ENCODE results near the gene ALPK1.

ALPK1 gene

DNA sequence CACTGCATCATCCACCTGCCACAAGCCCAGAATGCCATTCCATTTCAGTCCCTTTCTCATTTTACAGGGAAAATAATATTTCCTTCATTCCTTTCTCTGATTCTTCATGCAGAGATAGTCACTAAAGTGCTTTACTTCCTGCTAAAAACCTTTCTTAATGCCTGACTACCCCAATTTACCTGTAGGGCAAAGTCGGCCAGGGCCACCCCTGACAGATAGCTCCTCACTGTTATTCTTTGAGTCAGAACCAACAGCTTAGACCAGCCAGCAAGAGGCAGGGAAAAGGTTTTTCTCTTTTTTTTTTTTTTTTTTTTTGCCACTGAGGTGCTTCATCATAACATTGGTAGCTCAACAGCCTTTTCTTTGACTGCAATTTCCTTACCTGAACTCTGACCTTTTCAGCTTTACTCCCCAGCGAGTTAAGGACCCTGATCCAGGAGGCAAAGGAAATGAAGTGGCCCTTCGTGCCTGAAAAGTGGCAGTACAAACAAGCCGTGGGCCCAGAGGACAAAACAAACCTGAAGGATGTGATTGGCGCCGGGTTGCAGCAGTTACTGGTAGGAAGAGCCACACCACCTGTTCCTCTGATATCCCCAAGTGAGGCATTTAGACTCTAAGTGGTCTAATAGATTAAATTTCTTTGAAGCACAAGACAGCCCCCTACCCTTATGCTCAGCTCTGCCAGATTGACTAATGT is 85.0 kb downstream of the ALPK1 start:
- Histone ChIP-seq H3K27ac (ENCODE audit: low read length, poor library complexity, severe bottlenecking) (no peak overlapping the region), H4K91ac (ENCODE audit: low read length) (no peak overlapping the region), H2BK5ac (ENCODE audit: low read depth, low read length, poor library complexity, severe bottlenecking) (no peak overlapping the region), H4K8ac (ENCODE audit: low read length) (no peak overlapping the region), H3K79me1 (replicated peaks; ENCODE audit: low read length, poor library complexity, severe bottlenecking) (no peaks in the 10 kb centered on the region), H2AFZ (ENCODE audit: low read depth, low read length) (no peak overlapping the region), H2AK5ac (ENCODE audit: low read length, severe bottlenecking) (no peak overlapping the region), H3K27me3 (ENCODE audit: control insufficient read depth in 1 of 2, insufficient read depth in 1 of 2, low read length in 2 of 2) (no peaks in the 10 kb centered on the region), H2BK12ac (ENCODE audit: low read length in 2 of 2) (no peak overlapping the region), H3K36me3 (ENCODE audit: control insufficient read depth in 1 of 2, insufficient read depth in 2 of 2, low read depth in 1 of 2, low read length in 2 of 2) (peaks cover 0 to 18% of the 10 kb centered on the region in 2 experiments), H3K9me3 (ENCODE audit: control insufficient read depth, low read length) (no peaks in the 10 kb centered on the region), H3K23ac (ENCODE audit: low read length in 2 of 2) (no peak overlapping the region), H3K18ac (ENCODE audit: low read depth in 1 of 2, low read length in 2 of 2) (no peak overlapping the region), H3K4me2 (ENCODE audit: low read length, poor library complexity, severe bottlenecking) (no peak overlapping the region), H3K9ac (ENCODE audit: low read length) (no peak overlapping the region), H3K14ac (ENCODE audit: low read length in 2 of 2) (no peak overlapping the region), H3K4me3 (ENCODE audit: insufficient read depth in 1 of 2, low read depth in 1 of 2, low read length in 2 of 2) (no peak overlapping the region), H2BK120ac (ENCODE audit: low read depth, low read length) (no peak overlapping the region), H2BK15ac (ENCODE audit: low read depth, poor library complexity, severe bottlenecking) (no peak overlapping the region), H3K4ac (ENCODE audit: low read depth in 1 of 2, low read length in 2 of 2) (no peak overlapping the region), H3K4me1 (ENCODE audit: control insufficient read depth, insufficient read depth, low read depth, low read length) (peaks cover 4% of the 10 kb centered on the region)
- WGBS = 49% methylated on average over 4 of the region's 6 CpGs
- no peak for DNase-seq

DNA sequence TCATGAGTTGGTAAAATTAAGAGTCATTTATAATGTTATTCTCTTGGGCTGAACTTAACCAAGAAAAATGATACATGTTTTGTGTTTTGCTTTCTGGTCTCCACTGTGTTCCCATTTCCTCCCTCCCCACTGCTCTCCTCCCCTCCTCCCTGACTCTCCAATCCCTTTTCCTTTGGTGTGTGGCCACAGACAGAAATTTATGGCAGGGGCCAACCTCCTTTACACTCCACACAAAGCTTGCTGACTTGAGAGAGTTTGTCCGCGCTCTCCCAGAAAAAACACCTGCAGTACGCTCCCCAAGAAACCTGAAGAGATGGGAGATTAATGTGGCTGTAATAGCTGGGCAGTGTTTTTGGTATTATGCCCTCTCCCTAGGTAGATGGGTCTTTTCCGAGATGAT is 88.9 kb downstream of the ALPK1 start:
- no peaks in the 10 kb centered on the region for H3K27me3 ChIP-seq (ENCODE audit: control insufficient read depth in 1 of 2, insufficient read depth in 1 of 2, low read length in 2 of 2)
- no peaks in the 10 kb centered on the region for H3K9me3 ChIP-seq (ENCODE audit: control insufficient read depth, low read length)
- no peak overlapping the region for H2BK15ac ChIP-seq (ENCODE audit: low read depth, poor library complexity, severe bottlenecking)
- no peak for DNase-seq
- H3K27ac ChIP-seq (ENCODE audit: low read length, poor library complexity, severe bottlenecking) = no peak overlapping the region
- no peak overlapping the region for H3K18ac ChIP-seq (ENCODE audit: low read depth in 1 of 2, low read length in 2 of 2)
- no peak overlapping the region for H3K9ac ChIP-seq (ENCODE audit: low read length)
- H3K79me1 ChIP-seq (replicated peaks; ENCODE audit: low read length, poor library complexity, severe bottlenecking) = no peaks in the 10 kb centered on the region
- no peak overlapping the region for H4K91ac ChIP-seq (ENCODE audit: low read length)
- peaks cover 3 to 18% of the 10 kb centered on the region in 2 experiments for H3K36me3 ChIP-seq (ENCODE audit: control insufficient read depth in 1 of 2, insufficient read depth in 2 of 2, low read depth in 1 of 2, low read length in 2 of 2)
- no peak overlapping the region for H2AK5ac ChIP-seq (ENCODE audit: low read length, severe bottlenecking)
- H3K4ac ChIP-seq (ENCODE audit: low read depth in 1 of 2, low read length in 2 of 2) = no peak overlapping the region
- no peak overlapping the region for H4K8ac ChIP-seq (ENCODE audit: low read length)
- no peak overlapping the region for H3K14ac ChIP-seq (ENCODE audit: low read length in 2 of 2)
- H2BK120ac ChIP-seq (ENCODE audit: low read depth, low read length) = no peak overlapping the region
- H3K4me3 ChIP-seq (ENCODE audit: insufficient read depth in 1 of 2, low read depth in 1 of 2, low read length in 2 of 2) = no peak overlapping the region
- H3K4me2 ChIP-seq (ENCODE audit: low read length, poor library complexity, severe bottlenecking) = no peak overlapping the region
- H2BK12ac ChIP-seq (ENCODE audit: low read length in 2 of 2) = no peak overlapping the region
- WGBS = 91% methylated on average over 2 of the region's 4 CpGs
- no peak overlapping the region for H2AFZ ChIP-seq (ENCODE audit: low read depth, low read length)
- no peaks in the 10 kb centered on the region for H3K4me1 ChIP-seq (ENCODE audit: control insufficient read depth, insufficient read depth, low read depth, low read length)
- H3K23ac ChIP-seq (ENCODE audit: low read length in 2 of 2) = no peak overlapping the region
- no peak overlapping the region for H2BK5ac ChIP-seq (ENCODE audit: low read depth, low read length, poor library complexity, severe bottlenecking)

DNA sequence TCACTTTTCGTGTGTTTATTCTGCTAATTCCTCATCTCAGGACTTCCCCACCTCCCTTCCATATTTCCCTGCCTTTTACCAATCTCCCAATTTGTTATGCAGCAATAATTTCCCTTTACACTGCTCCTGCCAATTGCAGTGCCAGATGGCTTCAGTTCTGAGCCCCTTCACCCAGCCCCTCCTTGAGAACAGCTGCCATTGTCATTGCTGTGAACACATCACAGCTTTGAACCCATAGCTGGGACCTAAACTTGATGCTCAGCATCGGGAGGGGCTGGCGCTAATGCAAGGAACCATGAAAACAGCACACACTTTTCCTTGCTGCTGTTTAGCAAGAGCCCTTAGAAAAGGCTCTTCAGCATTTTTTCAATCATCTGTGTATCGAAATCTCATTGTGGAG is 104.9 kb downstream of the ALPK1 start:
- no peak overlapping the region for H3K14ac ChIP-seq (ENCODE audit: low read length in 2 of 2)
- WGBS = 76% methylated on average over 4 of the region's 4 CpGs

DNA sequence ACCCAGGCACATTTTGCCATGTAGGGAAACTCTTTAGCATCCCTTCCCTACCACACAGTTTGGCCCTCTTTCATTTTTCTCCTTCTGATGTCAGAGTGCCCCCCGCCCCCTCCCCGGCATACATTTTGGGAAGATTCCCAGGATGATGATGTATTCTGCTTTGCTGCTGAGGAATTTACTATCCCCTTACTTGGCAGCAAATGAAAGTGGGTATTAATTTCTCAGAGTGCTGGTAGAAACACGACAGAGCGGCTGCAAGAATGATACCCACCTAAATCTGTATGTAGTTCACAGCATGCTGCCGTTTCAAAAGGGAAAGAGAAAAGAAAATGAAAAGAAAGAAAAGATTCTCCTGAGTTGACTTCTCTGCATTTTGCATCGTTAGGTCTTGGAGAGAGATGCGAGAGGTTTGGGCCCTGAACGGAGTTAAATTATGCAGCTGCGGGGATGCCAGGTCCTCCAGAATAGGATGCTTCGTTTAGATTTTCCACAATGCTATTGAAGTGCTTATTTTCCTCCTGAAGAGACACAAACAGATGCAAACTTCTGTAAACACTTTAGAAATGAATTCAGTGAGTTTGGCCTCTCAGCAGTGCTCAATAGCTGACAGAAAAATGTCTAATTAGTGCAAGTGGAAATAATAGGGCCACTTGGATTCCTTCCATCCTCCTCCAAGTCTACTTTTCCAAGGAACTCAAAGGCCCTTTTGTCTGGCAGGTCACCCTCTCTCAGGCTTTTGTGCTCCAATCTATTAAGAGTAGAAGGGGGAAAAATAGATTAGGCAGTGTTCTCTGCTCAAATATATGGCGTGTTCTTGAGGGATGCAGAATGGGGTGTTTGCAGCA is 106.2 kb downstream of the ALPK1 start:
- no peak overlapping the region for H4K91ac ChIP-seq (ENCODE audit: low read length)
- no peak overlapping the region for H2BK12ac ChIP-seq (ENCODE audit: low read length in 2 of 2)
- no peak overlapping the region for H3K23ac ChIP-seq (ENCODE audit: low read length in 2 of 2)
- no peak overlapping the region for H3K27ac ChIP-seq (ENCODE audit: low read length, poor library complexity, severe bottlenecking)
- H3K4me1 ChIP-seq (ENCODE audit: control insufficient read depth, insufficient read depth, low read depth, low read length) = no peaks in the 10 kb centered on the region
- no peak overlapping the region for H3K18ac ChIP-seq (ENCODE audit: low read depth in 1 of 2, low read length in 2 of 2)
- H3K27me3 ChIP-seq (ENCODE audit: control insufficient read depth in 1 of 2, insufficient read depth in 1 of 2, low read length in 2 of 2) = no peaks in the 10 kb centered on the region
- no peaks in the 10 kb centered on the region for H3K79me1 ChIP-seq (replicated peaks; ENCODE audit: low read length, poor library complexity, severe bottlenecking)
- H2AFZ ChIP-seq (ENCODE audit: low read depth, low read length) = no peak overlapping the region
- no peaks in the 10 kb centered on the region for H3K9me3 ChIP-seq (ENCODE audit: control insufficient read depth, low read length)
- H3K4ac ChIP-seq (ENCODE audit: low read depth in 1 of 2, low read length in 2 of 2) = no peak overlapping the region
- H3K14ac ChIP-seq (ENCODE audit: low read length in 2 of 2) = no peak overlapping the region
- H2BK120ac ChIP-seq (ENCODE audit: low read depth, low read length) = no peak overlapping the region
- no peak overlapping the region for H3K9ac ChIP-seq (ENCODE audit: low read length)
- no peaks in the 10 kb centered on the region for H3K36me3 ChIP-seq (ENCODE audit: control insufficient read depth in 1 of 2, insufficient read depth in 2 of 2, low read depth in 1 of 2, low read length in 2 of 2)
- no peak overlapping the region for H3K4me2 ChIP-seq (ENCODE audit: low read length, poor library complexity, severe bottlenecking)
- H2BK15ac ChIP-seq (ENCODE audit: low read depth, poor library complexity, severe bottlenecking) = no peak overlapping the region
- no peak for DNase-seq
- WGBS = 61% methylated on average over 10 of the region's 11 CpGs
- H3K4me3 ChIP-seq (ENCODE audit: insufficient read depth in 1 of 2, low read depth in 1 of 2, low read length in 2 of 2) = no peak overlapping the region
- no peak overlapping the region for H2BK5ac ChIP-seq (ENCODE audit: low read depth, low read length, poor library complexity, severe bottlenecking)
- H4K8ac ChIP-seq (ENCODE audit: low read length) = no peak overlapping the region
- H2AK5ac ChIP-seq (ENCODE audit: low read length, severe bottlenecking) = no peak overlapping the region

More for the DNA sequence above, 104.9 kb downstream of the ALPK1 start:
- Histone ChIP-seq H3K9ac (ENCODE audit: low read length) (no peak overlapping the region), H3K18ac (ENCODE audit: low read depth in 1 of 2, low read length in 2 of 2) (no peak overlapping the region), H2BK120ac (ENCODE audit: low read depth, low read length) (no peak overlapping the region), H2BK5ac (ENCODE audit: low read depth, low read length, poor library complexity, severe bottlenecking) (no peak overlapping the region), H2BK12ac (ENCODE audit: low read length in 2 of 2) (no peak overlapping the region), H3K27me3 (ENCODE audit: control insufficient read depth in 1 of 2, insufficient read depth in 1 of 2, low read length in 2 of 2) (no peaks in the 10 kb centered on the region), H4K91ac (ENCODE audit: low read length) (no peak overlapping the region), H2AK5ac (ENCODE audit: low read length, severe bottlenecking) (no peak overlapping the region), H3K79me1 (replicated peaks; ENCODE audit: low read length, poor library complexity, severe bottlenecking) (no peaks in the 10 kb centered on the region), H3K4ac (ENCODE audit: low read depth in 1 of 2, low read length in 2 of 2) (no peak overlapping the region), H3K36me3 (ENCODE audit: control insufficient read depth in 1 of 2, insufficient read depth in 2 of 2, low read depth in 1 of 2, low read length in 2 of 2) (no peaks in the 10 kb centered on the region), H3K4me2 (ENCODE audit: low read length, poor library complexity, severe bottlenecking) (no peak overlapping the region), H3K9me3 (ENCODE audit: control insufficient read depth, low read length) (no peaks in the 10 kb centered on the region), H2BK15ac (ENCODE audit: low read depth, poor library complexity, severe bottlenecking) (no peak overlapping the region), H3K23ac (ENCODE audit: low read length in 2 of 2) (no peak overlapping the region), H3K4me3 (ENCODE audit: insufficient read depth in 1 of 2, low read depth in 1 of 2, low read length in 2 of 2) (no peak overlapping the region), H2AFZ (ENCODE audit: low read depth, low read length) (no peak overlapping the region), H4K8ac (ENCODE audit: low read length) (no peak overlapping the region), H3K4me1 (ENCODE audit: control insufficient read depth, insufficient read depth, low read depth, low read length) (no peaks in the 10 kb centered on the region), H3K27ac (ENCODE audit: low read length, poor library complexity, severe bottlenecking) (no peak overlapping the region)
- DNase-seq = no peak
